ENCODE measurements around the gene NKD1. TPM values are rescaled to one million over a fixed set of nuclear protein-coding genes. Genes with fewer than 3 reads are reported as not detected.

NKD1 gene
- polyA plus RNA-seq, 6 donors from 2014 or later = 0.01 to 0.36 (median 0.10) TPM; not detected in 2

- Mint-ChIP-seq H3K4me3 (peak overlapping the region in 2 of 8 donors; percentile 30 to 43), H3K36me3 (peaks cover 34 to 47% of the 10 kb centered on the region in 2 donors), H3K27me3 (no peaks in the 10 kb centered on the region), H3K9me3 (peaks cover 0 to 13% (median 7%) of the 10 kb centered on the region in 7 donors), H3K27ac (peak overlapping the region in 4 of 6 donors; percentile 59 to 97 (median 87)), H3K4me1 (peaks cover 29 to 51% (median 41%) of the 10 kb centered on the region in 3 donors)
- no peak for ATAC-seq (ENCODE audit: low read depth in 2 of 2)
- DNase-seq = no peak
These were observed 129.2 kb downstream of the NKD1 start for GRCh38 chr16:50677351-50677750.

- no peak for DNase-seq
- Mint-ChIP-seq H3K4me3 (peak overlapping the region in 7 of 8 donors; percentile 59 to 97 (median 79)), H3K36me3 (peaks cover 24 to 36% of the 10 kb centered on the region in 2 donors)
These were observed 130.3 kb downstream of the NKD1 start for GRCh38 chr16:50678531-50678930.

GRCh38 chr16:50679266-50679665 is 131.1 kb downstream of the NKD1 start:
- H3K4me3 Mint-ChIP-seq = peak overlapping the region in 6 of 8 donors; percentile 41 to 97 (median 86)
- H3K27ac Mint-ChIP-seq = peak overlapping the region in 3 of 6 donors; percentile 26 to 97 (median 92)
- no peak for ATAC-seq (ENCODE audit: low read depth in 2 of 2)
- peaks cover 48 to 70% (median 60%) of the 10 kb centered on the region in 3 donors for H3K4me1 Mint-ChIP-seq
- no peak for DNase-seq
- H3K9me3 Mint-ChIP-seq = no peaks in the 10 kb centered on the region
- H3K27me3 Mint-ChIP-seq = no peaks in the 10 kb centered on the region
- peaks cover 20 to 30% of the 10 kb centered on the region in 2 donors for H3K36me3 Mint-ChIP-seq

More at GRCh38 chr16:50678531-50678930, 130.3 kb downstream of the NKD1 start:
- Mint-ChIP-seq H3K9me3 (peaks cover 0 to 3% (median 0%) of the 10 kb centered on the region in 7 donors), H3K27ac (peak overlapping the region; percentile 57 to 97 (median 92)), H3K27me3 (no peaks in the 10 kb centered on the region), H3K4me1 (peaks cover 41 to 62% (median 52%) of the 10 kb centered on the region in 3 donors)
- no peak for ATAC-seq (ENCODE audit: low read depth in 2 of 2)

GRCh38 chr16:50679676-50680555 is 131.7 kb downstream of the NKD1 start:
- DNase-seq = no peak
- Mint-ChIP-seq H3K4me3 (peak overlapping the region; percentile 81 to 97 (median 94)), H3K9me3 (no peaks in the 10 kb centered on the region), H3K27me3 (no peaks in the 10 kb centered on the region), H3K4me1 (peaks cover 55 to 76% (median 66%) of the 10 kb centered on the region in 3 donors), H3K27ac (peak overlapping the region; percentile 95 to 98 (median 98)), H3K36me3 (peaks cover 14 to 28% of the 10 kb centered on the region in 2 donors)
- ATAC-seq (ENCODE audit: low read depth in 2 of 2) = no peak

DNA sequence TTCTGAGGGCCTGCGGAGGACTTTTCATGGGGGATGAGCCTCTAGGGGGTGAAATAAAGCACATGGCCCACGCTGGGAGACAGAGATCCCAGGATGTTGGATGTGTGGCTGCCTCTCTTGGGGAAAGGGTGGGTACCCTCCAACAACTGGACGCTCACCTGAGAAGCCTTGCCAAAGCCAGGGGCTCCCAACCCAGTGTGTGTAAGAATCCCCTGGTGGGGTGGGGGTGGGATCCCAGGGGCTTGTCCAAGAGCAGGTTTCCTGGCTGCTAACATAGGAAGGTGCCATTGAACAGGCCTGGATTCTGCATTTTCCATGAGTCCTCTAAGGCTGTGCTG is 132.3 kb downstream of the NKD1 start:
- no peak for DNase-seq
- no peaks in the 10 kb centered on the region for H3K9me3 Mint-ChIP-seq
- peak overlapping the region; percentile 81 to 97 (median 94) for H3K4me3 Mint-ChIP-seq
- H3K36me3 Mint-ChIP-seq = peaks cover 13 to 25% of the 10 kb centered on the region in 2 donors
- peak overlapping the region; percentile 95 to 98 (median 98) for H3K27ac Mint-ChIP-seq
- no peak for ATAC-seq (ENCODE audit: low read depth in 2 of 2)
- H3K27me3 Mint-ChIP-seq = no peaks in the 10 kb centered on the region
- peaks cover 58 to 82% (median 72%) of the 10 kb centered on the region in 3 donors for H3K4me1 Mint-ChIP-seq

- Mint-ChIP-seq H3K27ac (peak within 1 kb of the TSS; percentile 95 to 98 (median 98)), H3K27me3 (no peaks in the 10 kb centered on the region), H3K9me3 (no peaks in the 10 kb centered on the region), H3K36me3 (peaks cover 10 to 22% of the 10 kb centered on the region in 2 donors), H3K4me1 (peaks cover 61 to 87% (median 75%) of the 10 kb centered on the region in 3 donors), H3K4me3 (peak within 1 kb of the TSS; percentile 81 to 97 (median 94))
- ATAC-seq (ENCODE audit: low read depth in 2 of 2) = peak; percentile 78 to 82
- DNase-seq = peak; percentile 71
These were observed 133.1 kb downstream of the NKD1 start, which contains the start of gene SNX20 for GRCh38 chr16:50681021-50681885. Gene SNX20 (minus strand): TSS chr16:50681312. CDS start chr16:50677526, 3,786 bp downstream.

GRCh38 chr16:50683689-50684374 is 135.6 kb downstream of the NKD1 start:
- Mint-ChIP-seq H3K4me3 (peak overlapping the region; percentile 47 to 89 (median 78)), H3K27me3 (no peaks in the 10 kb centered on the region), H3K36me3 (peaks cover 2 to 4% of the 10 kb centered on the region in 2 donors), H3K4me1 (peaks cover 53 to 69% (median 63%) of the 10 kb centered on the region in 3 donors), H3K27ac (peak overlapping the region; percentile 89 to 99 (median 98)), H3K9me3 (no peaks in the 10 kb centered on the region)
- DNase-seq (peak; percentile 78), ATAC-seq (ENCODE audit: low read depth in 2 of 2) (peak; percentile 78)

- peak overlapping the region in 7 of 8 donors; percentile 47 to 87 (median 74) for H3K4me3 Mint-ChIP-seq
- no peaks in the 10 kb centered on the region for H3K27me3 Mint-ChIP-seq
- peak overlapping the region; percentile 93 to 99 (median 98) for H3K27ac Mint-ChIP-seq
- no peaks in the 10 kb centered on the region for H3K36me3 Mint-ChIP-seq
- ATAC-seq (ENCODE audit: low read depth in 2 of 2) (no peak), DNase-seq (no peak)
- peaks cover 45 to 58% (median 53%) of the 10 kb centered on the region in 3 donors for H3K4me1 Mint-ChIP-seq
- H3K9me3 Mint-ChIP-seq = no peaks in the 10 kb centered on the region
These were observed 136.7 kb downstream of the NKD1 start for GRCh38 chr16:50684823-50685461.

DNA sequence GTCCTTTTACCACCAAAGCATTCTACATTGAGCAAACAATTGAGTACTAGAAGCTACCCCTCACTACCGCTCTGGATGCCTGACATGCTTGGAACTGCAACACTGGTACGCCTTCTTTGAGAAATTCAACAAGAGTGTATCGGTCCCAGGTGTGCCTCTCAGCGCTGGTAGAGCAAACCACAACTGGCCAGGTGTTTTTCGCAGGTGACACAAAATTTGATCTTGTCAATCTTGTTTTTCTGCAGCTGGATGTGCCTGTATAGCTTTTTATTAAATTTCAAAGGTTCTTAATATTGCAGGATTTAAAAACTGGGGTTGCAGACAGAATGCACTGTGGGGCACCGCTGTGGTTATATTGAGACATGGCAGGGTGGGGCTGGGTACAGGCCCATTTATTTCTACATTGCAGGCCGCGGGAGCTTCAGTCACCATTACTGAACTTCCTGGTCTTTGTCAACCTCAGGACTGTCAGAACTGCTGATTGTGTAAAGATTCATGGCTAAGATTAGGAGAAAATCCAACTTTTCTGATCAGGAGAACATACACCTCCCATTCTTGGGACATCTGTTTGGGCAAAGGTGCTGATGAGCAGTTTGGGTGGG is 137.4 kb downstream of the NKD1 start:
- DNase-seq = no peak
- Mint-ChIP-seq H3K4me3 (peak overlapping the region in 7 of 8 donors; percentile 1 to 87 (median 71)), H3K36me3 (no peaks in the 10 kb centered on the region), H3K27ac (peak overlapping the region in 4 of 6 donors; percentile 53 to 98 (median 84)), H3K27me3 (no peaks in the 10 kb centered on the region), H3K9me3 (no peaks in the 10 kb centered on the region), H3K4me1 (peaks cover 40 to 51% (median 47%) of the 10 kb centered on the region in 3 donors)
- no peak for ATAC-seq (ENCODE audit: low read depth in 2 of 2)

DNA sequence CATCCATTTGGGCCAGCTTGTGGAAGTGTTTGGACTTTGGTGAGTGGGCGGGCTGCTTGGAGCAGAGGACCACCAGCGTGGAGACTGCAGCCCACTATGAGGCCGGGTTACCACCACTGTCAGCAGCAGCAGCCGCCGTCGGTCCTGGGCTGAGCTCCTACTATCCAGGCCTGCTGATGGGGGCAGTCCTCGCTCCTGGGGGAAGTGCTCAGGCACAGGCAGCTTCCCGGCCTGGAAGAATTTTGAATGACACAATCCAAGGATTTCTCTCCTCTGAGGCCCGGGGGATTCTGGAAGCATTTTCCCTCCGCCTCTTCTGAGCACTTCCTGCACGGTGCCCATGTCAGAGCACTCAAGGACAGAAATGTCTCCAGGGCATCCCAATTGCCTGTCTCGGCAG is 139.9 kb downstream of the NKD1 start:
- no peaks in the 10 kb centered on the region for H3K9me3 Mint-ChIP-seq
- H3K36me3 Mint-ChIP-seq = peaks cover 0 to 9% of the 10 kb centered on the region in 2 donors
- H3K27me3 Mint-ChIP-seq = peaks cover 10 to 11% (median 10%) of the 10 kb centered on the region in 3 donors
- H3K27ac Mint-ChIP-seq = peak overlapping the region in 1 of 6 donors; percentile 61
- H3K4me3 Mint-ChIP-seq = no peak overlapping the region
- DNase-seq (no peak), ATAC-seq (ENCODE audit: low read depth in 2 of 2) (no peak)
- peaks cover 34 to 40% (median 38%) of the 10 kb centered on the region in 3 donors for H3K4me1 Mint-ChIP-seq

- peaks cover 29 to 35% (median 34%) of the 10 kb centered on the region in 3 donors for H3K4me1 Mint-ChIP-seq
- ATAC-seq (ENCODE audit: low read depth in 2 of 2) = no peak
- H3K27me3 Mint-ChIP-seq = peaks cover 10 to 13% (median 12%) of the 10 kb centered on the region in 3 donors
- no peak overlapping the region for H3K4me3 Mint-ChIP-seq
- DNase-seq = no peak
- peaks cover 0 to 10% of the 10 kb centered on the region in 2 donors for H3K36me3 Mint-ChIP-seq
- H3K9me3 Mint-ChIP-seq = no peaks in the 10 kb centered on the region
- peak overlapping the region in 1 of 6 donors; percentile 1 for H3K27ac Mint-ChIP-seq
These were observed 140.7 kb downstream of the NKD1 start for GRCh38 chr16:50688867-50689266.

DNA sequence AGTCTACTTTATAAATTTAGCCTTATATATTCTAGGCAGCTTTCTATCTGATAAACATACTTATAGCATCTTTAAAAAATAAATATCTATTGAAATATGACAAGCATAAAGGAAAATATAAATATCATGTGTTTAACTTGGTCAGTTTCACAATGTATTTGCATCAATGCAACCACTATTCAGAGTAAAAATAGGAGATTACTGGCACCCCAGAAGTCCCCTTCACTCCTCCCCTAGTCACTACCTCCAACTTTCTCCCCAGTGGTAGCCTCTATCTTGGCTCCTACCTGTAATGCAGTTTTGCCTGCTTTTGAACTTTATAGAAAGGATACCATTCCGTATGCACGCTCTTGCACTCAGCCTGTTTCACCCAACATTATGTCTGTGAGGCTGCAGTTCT is 142.0 kb downstream of the NKD1 start:
- Mint-ChIP-seq H3K4me1 (peaks cover 27 to 35% (median 33%) of the 10 kb centered on the region in 3 donors), H3K9me3 (no peaks in the 10 kb centered on the region), H3K27me3 (peaks cover 10 to 25% (median 23%) of the 10 kb centered on the region in 3 donors), H3K36me3 (peaks cover 0 to 10% of the 10 kb centered on the region in 2 donors), H3K27ac (no peak overlapping the region), H3K4me3 (no peak overlapping the region)
- ATAC-seq (ENCODE audit: low read depth in 2 of 2) (no peak), DNase-seq (no peak)

Measured in naive B cell (primary cell).